Mesothelial cell of epicardium (in vitro differentiated cells): ENCODE data around the gene TMEM164. TPM values are rescaled to one million over a fixed set of nuclear protein-coding genes. Genes with fewer than 3 reads are reported as not detected.

Experiments used
- DNase-seq, 2 experiments: peaks; one replicate each; pipeline ENCODE4 v3.0.0; 2021; ENCODE audit warnings: low spot score in 2 of 2; ENCODE audit not compliant: unreplicated experiment in 2 of 2
- H3K27ac Mint-ChIP-seq: 2 replicates; pipeline ENCODE4 v1.8.0; 2021; ENCODE audit warnings: mixed read lengths
- H3K27me3 Mint-ChIP-seq: 2 replicates; pipeline ENCODE4 v1.8.0; 2021; ENCODE audit warnings: low read depth, mixed read lengths
- H3K36me3 Mint-ChIP-seq: 2 replicates; pipeline ENCODE4 v1.8.0; 2021; ENCODE audit warnings: mixed read lengths
- H3K4me1 Mint-ChIP-seq: 2 replicates; pipeline ENCODE4 v1.8.0; 2021; ENCODE audit warnings: mixed read lengths
- H3K4me3 Mint-ChIP-seq: 2 replicates; pipeline ENCODE4 v1.8.0; 2021; ENCODE audit warnings: mild to moderate bottlenecking, moderate library complexity, mixed read lengths
- H3K9me3 Mint-ChIP-seq: 2 replicates; pipeline ENCODE4 v1.8.0; 2021; ENCODE audit warnings: mixed read lengths
- CTCF ChIP-seq: fragments of 200-600 bp; sonication (generic); IDR thresholded peaks from one replicate; pipeline ENCODE4 v1.5.0; 2021; ENCODE audit warnings: antibody characterized with exemption; ENCODE audit not compliant: unreplicated experiment
- total RNA-seq: library from RNA; stranded (reverse); gene quantifications from 3 replicates; pipeline ENCODE4 v1.2.1, GENCODE V29; 2021

Gene TMEM164
- total RNA-seq, 1 donor from 2014 or later = 42.5 TPM

GRCh38 chrX:110066488-110067225 is 63.7 kb downstream of the TMEM164 start:
- no peak overlapping the region for H3K27ac Mint-ChIP-seq
- H3K4me3 Mint-ChIP-seq = no peak overlapping the region
- H3K27me3 Mint-ChIP-seq = no peaks in the 10 kb centered on the region
- peaks cover 2% of the 10 kb centered on the region for H3K36me3 Mint-ChIP-seq
- H3K9me3 Mint-ChIP-seq = no peaks in the 10 kb centered on the region
- no peaks in the 10 kb centered on the region for H3K4me1 Mint-ChIP-seq
- TF ChIP-seq CTCF = no peak
- DNase-seq = no peak

DNA sequence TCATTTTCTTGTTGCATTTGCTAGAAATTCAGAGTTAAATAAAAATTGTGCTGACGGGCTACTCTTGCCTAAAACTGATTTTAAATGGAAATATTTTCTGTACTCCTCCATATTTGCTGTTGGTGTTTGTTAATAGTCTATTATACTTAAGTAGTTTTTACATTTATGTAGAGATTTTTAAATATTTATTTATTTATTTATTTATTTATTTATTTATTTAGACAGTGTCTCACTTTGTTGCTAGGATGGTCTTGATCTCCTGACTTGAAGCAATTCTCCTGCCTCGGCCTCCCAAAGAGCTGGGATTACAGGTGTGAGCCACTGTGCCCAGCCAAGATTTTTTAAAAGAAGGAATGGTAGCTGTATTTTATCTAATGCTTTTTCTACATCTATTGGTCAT is 68.1 kb downstream of the TMEM164 start:
- TF ChIP-seq CTCF = no peak
- Mint-ChIP-seq H3K27me3 (no peaks in the 10 kb centered on the region), H3K4me3 (no peak overlapping the region), H3K9me3 (peaks cover 29% of the 10 kb centered on the region), H3K4me1 (no peaks in the 10 kb centered on the region), H3K27ac (no peak overlapping the region), H3K36me3 (peaks cover 35% of the 10 kb centered on the region)
- no peak for DNase-seq

DNA sequence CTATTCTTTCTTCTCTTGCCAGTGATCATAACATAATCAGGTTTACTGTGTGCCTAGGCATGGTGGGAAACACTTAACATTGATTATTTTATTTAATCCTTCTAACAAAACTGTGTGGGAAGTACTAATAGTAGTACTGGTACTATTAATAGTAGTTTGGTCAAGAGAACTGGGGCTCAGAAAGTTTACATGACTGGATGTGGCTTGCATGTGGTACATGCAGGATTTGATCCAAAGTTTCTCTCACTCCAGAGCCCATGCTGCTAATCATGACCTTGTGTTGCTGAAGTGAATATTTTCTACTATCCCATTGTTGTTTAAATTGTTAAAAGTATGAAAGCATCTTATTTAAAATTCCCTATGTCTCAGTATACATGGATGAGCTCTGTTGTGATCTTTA is 78.4 kb downstream of the TMEM164 start:
- H3K9me3 Mint-ChIP-seq = peaks cover 11% of the 10 kb centered on the region
- H3K36me3 Mint-ChIP-seq = peaks cover 11% of the 10 kb centered on the region
- H3K27ac Mint-ChIP-seq = no peak overlapping the region
- H3K4me1 Mint-ChIP-seq = peaks cover 5% of the 10 kb centered on the region
- no peak overlapping the region for H3K4me3 Mint-ChIP-seq
- TF ChIP-seq CTCF = no peak
- no peaks in the 10 kb centered on the region for H3K27me3 Mint-ChIP-seq
- DNase-seq = no peak

- H3K36me3 Mint-ChIP-seq = peaks cover 7% of the 10 kb centered on the region
- H3K27ac Mint-ChIP-seq = no peak overlapping the region
- no peaks in the 10 kb centered on the region for H3K27me3 Mint-ChIP-seq
- TF ChIP-seq CTCF = no peak
- no peak overlapping the region for H3K4me3 Mint-ChIP-seq
- H3K9me3 Mint-ChIP-seq = peaks cover 6% of the 10 kb centered on the region
- H3K4me1 Mint-ChIP-seq = peaks cover 8% of the 10 kb centered on the region
- no peak for DNase-seq
Observed at GRCh38 chrX:110081740-110082139, 78.8 kb downstream of the TMEM164 start.

DNA sequence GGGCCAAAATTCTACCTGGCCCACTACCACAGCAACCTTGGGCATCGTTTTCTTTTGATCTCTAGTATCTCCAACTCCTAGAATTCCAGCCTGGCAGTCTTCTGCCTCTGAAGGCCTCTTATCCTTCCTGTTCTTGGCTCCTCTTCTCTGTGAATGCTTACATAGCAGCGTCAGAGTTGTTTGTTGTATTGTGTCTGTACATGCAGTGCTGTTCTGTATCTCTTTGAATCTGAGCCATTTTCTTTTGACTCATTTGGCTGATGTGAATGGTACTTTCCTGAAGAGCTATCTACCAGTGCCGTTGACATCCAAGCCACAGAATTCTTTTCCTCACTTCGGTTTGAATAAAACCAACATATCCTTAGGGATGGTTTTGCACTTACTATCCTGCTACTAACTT is 79.2 kb downstream of the TMEM164 start:
- Mint-ChIP-seq H3K9me3 (peaks cover 3% of the 10 kb centered on the region), H3K27me3 (no peaks in the 10 kb centered on the region), H3K4me1 (peaks cover 11% of the 10 kb centered on the region), H3K27ac (no peak overlapping the region), H3K4me3 (no peak overlapping the region), H3K36me3 (peaks cover 4% of the 10 kb centered on the region)
- TF ChIP-seq CTCF = no peak
- DNase-seq = no peak
